ENCODE results near the gene ZNF12.
"Not testable (repeated sequence)": the region's sequence is repeated elsewhere in the genome, so short reads cannot be mapped to it uniquely, and the experiment has no call there.

The ZNF12 gene

GRCh38 chr7:6706666-6707407 is at the start of gene ZNF12:
Gene ZNF12, minus strand, starts transcription at chr7:6706947. Its CDS starts 1,774 bp downstream, at chr7:6705173.
- DNase-seq (ENCODE audit: low spot score), result peak; percentile 96

- not testable (repeated sequence) for DNase-seq (ENCODE audit: low spot score)
Measured at GRCh38 chr7:6753964-6754363, 47.2 kb upstream of the ZNF12 start, which contains the start of gene RSPH10B2. Gene RSPH10B2, plus strand, starts transcription at chr7:6754103. Its CDS starts 3,575 bp downstream, at chr7:6757678.

DNA sequence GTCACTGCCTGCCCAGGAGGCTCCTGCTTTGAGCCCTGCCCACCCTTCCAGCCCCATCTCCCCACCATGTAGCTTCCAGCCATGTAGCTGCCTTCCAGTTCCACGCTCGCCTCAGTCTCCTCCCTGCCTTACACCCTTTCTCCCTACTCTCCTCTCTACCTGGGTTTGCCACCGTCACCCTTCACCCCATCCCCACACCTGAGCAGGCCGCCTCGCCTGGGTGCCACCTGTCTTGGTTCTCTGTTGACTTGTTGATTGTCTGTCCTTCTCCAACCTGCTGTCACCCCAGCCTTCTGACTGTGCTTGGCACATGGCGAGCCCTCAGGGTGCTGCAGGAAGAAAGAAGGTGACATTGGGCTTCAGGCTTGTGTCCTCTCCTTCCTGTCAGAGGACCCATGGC is 43.4 kb upstream of the ZNF12 start:
- DNase-seq (ENCODE audit: low spot score), result not testable (repeated sequence)

DNA sequence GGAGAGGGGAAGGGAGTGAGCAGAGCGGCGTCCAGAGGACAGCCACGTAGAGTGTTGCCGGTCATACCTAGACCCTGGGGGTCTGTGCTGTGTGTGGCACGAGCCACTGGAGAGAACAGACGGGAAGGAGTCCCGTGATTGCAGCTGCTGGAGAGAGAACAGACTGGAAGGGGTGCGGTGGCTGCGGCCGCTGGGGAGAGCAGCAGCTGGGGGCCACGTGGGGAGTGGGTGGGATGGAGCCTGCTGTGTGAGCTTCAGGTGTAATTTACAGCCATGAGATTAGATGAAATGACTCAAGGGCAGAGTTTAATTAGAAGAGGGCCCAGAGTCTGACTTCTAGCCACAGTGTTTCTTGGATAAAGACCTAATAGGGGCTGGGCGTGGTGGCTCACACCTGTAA is 42.6 kb upstream of the ZNF12 start:
- not testable (repeated sequence) for DNase-seq (ENCODE audit: low spot score)

DNA sequence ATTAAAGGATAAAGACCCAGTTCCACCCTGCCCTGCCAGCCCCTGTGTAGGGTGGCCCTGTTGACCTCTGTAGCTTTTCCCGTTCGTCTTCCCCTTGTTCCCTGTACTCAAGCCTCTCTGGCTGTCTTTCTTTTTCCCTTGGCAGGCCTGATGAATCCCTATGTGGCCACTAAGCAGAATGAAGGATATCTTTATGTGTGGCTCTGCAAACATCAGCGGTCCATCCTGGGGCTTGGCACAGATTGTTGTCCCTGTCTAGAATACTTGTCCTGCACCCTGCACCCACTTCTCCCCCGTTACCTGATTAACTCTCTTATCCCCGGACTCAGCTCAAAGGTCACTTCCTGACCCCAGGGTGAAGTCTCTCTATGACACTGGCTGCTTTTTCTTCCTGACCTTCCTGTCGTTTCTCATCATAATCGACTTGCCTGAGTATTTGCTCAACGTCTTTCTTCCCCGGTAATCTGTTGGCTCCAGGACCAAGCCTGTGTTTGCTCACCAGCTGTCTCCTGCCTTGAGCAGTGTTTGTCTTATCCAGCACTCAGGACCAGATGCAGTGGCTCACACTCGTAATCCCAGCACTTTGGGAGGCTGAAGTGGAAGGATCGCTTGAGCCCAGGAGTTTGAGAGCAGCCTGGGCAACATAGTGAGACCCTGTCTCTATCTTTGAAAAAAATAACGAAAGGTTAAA is 37.8 kb upstream of the ZNF12 start:
- not testable (repeated sequence) for DNase-seq (ENCODE audit: low spot score)

DNA sequence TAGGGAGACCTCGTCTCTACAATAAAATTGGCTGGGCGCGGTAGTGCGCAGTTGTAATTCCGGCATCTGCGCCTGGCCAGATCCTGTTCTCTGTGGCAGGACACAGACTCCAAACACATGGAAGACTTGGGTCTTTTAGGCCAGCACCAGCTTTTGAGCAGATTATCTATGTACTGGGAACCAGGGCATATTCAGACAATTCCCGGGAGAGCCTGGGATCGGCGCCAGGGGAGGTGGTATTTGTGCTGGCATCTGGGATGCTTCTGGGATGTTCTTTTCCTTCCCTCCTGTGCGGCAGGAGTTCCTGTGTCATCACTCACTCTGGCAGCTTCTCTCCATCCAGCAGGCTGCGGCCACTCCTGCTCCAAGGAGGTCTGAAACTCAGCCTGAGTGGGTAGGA is 31.7 kb upstream of the ZNF12 start:
- not testable (repeated sequence) for DNase-seq (ENCODE audit: low spot score)

DNA sequence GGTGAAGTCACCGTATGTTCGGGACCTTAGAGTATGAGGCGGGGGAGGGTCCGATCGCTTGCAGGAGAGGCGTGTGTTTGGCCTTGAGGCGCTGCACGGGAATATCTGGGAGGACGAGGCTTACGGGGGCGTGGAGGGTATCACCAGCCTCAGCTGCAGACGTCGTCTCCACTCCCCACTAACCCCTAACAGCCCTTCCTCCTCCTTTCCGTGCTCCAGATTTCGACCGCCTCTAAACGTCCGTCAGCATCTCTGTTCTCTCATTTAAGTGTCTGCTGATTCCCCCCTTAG is 23.5 kb upstream of the ZNF12 start:
- DNase-seq (ENCODE audit: low spot score), result peak; percentile 25

- peak; percentile 94 for DNase-seq (ENCODE audit: low spot score)
Measured at GRCh38 chr7:6729492-6730342, 23.0 kb upstream of the ZNF12 start.

DNA sequence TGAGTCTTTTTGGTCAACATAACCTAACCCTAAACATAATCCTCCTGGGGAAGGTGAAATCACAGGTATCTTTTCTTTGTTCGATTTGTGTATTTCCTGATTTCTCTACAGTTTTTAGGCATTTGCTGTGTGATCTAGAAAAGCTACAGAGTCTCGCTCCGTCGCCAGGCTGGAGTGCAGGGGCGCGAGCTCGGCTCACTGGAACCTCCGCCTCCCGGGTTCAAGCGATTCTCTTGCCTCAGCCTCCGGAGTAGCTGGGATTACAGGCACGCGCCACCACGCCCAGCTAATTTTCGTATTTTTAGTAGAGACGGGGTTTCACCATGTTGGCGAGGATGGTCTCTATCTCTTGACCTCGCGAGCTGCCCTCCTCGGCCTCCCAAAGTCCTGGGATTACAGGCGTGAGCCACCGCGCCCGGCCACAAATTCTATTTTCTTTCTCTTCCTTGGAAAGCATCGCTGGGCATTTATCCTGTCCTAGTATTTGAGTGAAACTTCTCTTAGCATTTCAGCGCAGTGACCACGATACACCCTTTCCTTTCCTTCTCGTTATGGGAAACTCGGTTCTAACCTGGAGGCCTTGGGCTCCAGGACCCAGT is 22.2 kb upstream of the ZNF12 start:
- DNase-seq (ENCODE audit: low spot score), result not testable (repeated sequence)

GRCh38 chr7:6727663-6728062 is 20.9 kb upstream of the ZNF12 start:
- DNase-seq (ENCODE audit: low spot score), result no peak

DNA sequence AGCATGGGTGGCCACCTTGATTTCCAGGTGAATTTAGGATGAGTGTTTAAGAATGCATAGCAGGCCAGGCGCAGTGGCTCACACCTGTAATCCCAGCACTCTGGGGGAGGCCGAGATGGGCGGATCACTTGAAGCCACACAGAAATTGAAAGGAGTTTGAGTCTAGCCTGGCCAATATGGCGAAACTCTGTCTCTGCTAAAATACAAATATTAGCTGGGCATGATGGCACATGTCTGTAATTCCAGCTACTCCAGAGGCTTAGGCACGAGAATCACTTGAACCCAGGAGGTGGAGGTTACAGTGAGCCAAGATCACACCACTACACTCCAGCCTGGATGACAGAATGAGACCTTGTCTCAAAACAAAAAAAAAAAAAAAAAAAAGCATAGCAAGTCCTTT is 19.6 kb upstream of the ZNF12 start:
- DNase-seq (ENCODE audit: low spot score), result not testable (repeated sequence)

GRCh38 chr7:6725003-6725402 is 18.3 kb upstream of the ZNF12 start:
- DNase-seq (ENCODE audit: low spot score), result no peak

- DNase-seq (ENCODE audit: low spot score), result not testable (repeated sequence)
Measured at GRCh38 chr7:6724351-6724750, 17.6 kb upstream of the ZNF12 start.

- no peak for DNase-seq (ENCODE audit: low spot score)
Measured at GRCh38 chr7:6718124-6718523, 11.4 kb upstream of the ZNF12 start.

DNA sequence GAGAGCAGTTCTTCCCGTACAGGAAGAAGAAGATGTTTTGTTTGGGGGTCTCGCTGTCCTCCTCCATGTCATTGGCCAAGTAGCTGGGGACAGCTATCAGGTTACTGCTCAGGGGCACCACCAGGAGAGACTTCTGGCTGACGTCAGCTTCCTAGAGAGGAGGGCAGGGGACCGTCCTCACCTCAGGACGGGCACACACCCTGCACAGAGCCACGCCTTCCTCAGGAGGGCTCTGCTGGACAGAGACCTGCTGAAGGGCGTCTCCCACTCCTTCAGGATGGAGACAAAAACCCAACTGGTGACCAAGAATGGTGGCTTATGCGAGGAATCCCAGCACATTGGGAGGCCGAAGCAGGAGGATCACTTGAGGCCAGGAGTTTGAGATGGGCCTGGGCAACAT is 9.2 kb upstream of the ZNF12 start:
- not testable (repeated sequence) for DNase-seq (ENCODE audit: low spot score)

GRCh38 chr7:6714360-6714759 is 7.6 kb upstream of the ZNF12 start:
- no peak for DNase-seq (ENCODE audit: low spot score)

- DNase-seq (ENCODE audit: low spot score), result no peak
Measured at GRCh38 chr7:6709808-6710207, 3.1 kb upstream of the ZNF12 start.

- DNase-seq (ENCODE audit: low spot score), result no peak
Measured at GRCh38 chr7:6708304-6708703, 1.6 kb upstream of the ZNF12 start.

GRCh38 chr7:6705959-6706665 is 635 bp downstream of the ZNF12 start:
- peak; percentile 48 for DNase-seq (ENCODE audit: low spot score)

DNA sequence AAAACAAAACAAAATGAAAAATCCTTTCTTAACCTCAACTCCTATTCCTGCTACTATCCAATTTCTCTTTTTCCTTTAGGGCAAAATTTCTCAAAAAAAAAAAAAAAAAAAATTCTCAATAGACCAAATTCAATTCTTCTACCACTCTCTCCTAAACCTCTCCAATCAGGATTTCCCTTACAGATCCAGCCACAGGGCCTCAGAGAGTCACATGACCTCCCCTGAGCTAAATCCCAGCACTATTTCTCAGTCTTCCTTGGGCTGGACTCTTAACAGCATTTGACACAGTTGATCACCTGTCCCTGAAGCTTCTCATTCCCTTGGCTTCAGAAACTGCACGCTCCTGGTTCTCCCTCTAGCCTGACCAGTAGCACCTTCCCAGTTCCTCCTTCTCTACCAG is 4.9 kb downstream of the ZNF12 start:
- DNase-seq (ENCODE audit: low spot score), result no peak

GRCh38 chr7:6700793-6701192 is 6.0 kb downstream of the ZNF12 start:
- DNase-seq (ENCODE audit: low spot score), result no peak
